Measurements from ENCODE around the gene C20orf202.
"Not testable (repeated sequence)": the region's sequence is repeated elsewhere in the genome, so short reads cannot be mapped to it uniquely, and the experiment has no call there.

C20orf202 gene

GRCh38 chr20:1247689-1248088, 44.4 kb downstream of the C20orf202 start:
- TF ChIP-seq ZNF623 (tag by site-specific recombination; IDR thresholded peaks at IDR 0.05) (no peak), ZBTB6 (tag by site-specific recombination; IDR thresholded peaks at IDR 0.05) (no peak), GLIS2 (tag by site-specific recombination; IDR thresholded peaks at IDR 0.05) (no peak), ZNF624 (tag by site-specific recombination; IDR thresholded peaks at IDR 0.05) (no peak), TCF7L2 (IDR thresholded peaks at IDR 0.05; ENCODE audit: borderline replicate concordance, low read depth, low read length) (no peak), SP3 (tag by site-specific recombination; IDR thresholded peaks at IDR 0.05) (no peak), ZNF76 (tag by site-specific recombination; IDR thresholded peaks at IDR 0.05; ENCODE audit: borderline replicate concordance, low read depth) (no peak), ZNF768 (tag by site-specific recombination; IDR thresholded peaks at IDR 0.05) (no peak), ZNF830 (tag by site-specific recombination; IDR thresholded peaks at IDR 0.05; ENCODE audit: low read depth) (no peak), ZBTB10 (tag by site-specific recombination; IDR thresholded peaks at IDR 0.05) (no peak), HOXC10 (CRISPR knock-in tag; IDR thresholded peaks at IDR 0.05) (no peak), ZNF530 (tag by site-specific recombination; IDR thresholded peaks at IDR 0.05; ENCODE audit: low read depth) (no peak), ZNF529 (tag by site-specific recombination; IDR thresholded peaks at IDR 0.05; ENCODE audit: insufficient replicate concordance) (no peak), ZNF140 (tag by site-specific recombination; IDR thresholded peaks at IDR 0.05) (no peak), ZNF548 (tag by site-specific recombination; IDR thresholded peaks at IDR 0.05) (no peak), ZNF670 (tag by site-specific recombination; IDR thresholded peaks at IDR 0.05; ENCODE audit: low read depth) (no peak), ZNF544 (tag by site-specific recombination; IDR thresholded peaks at IDR 0.05) (no peak), ZBTB48 (tag by site-specific recombination; IDR thresholded peaks at IDR 0.05) (no peak), PBX3 (CRISPR knock-in tag; IDR thresholded peaks at IDR 0.05) (no peak)
- Histone ChIP-seq H3K4me3 (ENCODE audit: low read depth, low read length) (no peak overlapping the region), H3K4me1 (ENCODE audit: control insufficient read depth, insufficient read depth, low read length) (peaks cover 2% of the 10 kb centered on the region; the same call in 1 of the 2 replicates), H3K36me3 (ENCODE audit: control insufficient read depth in 2 of 2, insufficient read depth in 1 of 2, low read length in 2 of 2) (no peaks in the 10 kb centered on the region), H3K9me3 (ENCODE audit: control insufficient read depth, insufficient read depth, low read depth, low read length) (no peaks in the 10 kb centered on the region), H3K27ac (ENCODE audit: extremely low read depth, low read depth, low read length) (no peak overlapping the region)
- POLR2A ChIA-PET: interaction anchor here (0.7 to 1.0 kb wide), 2 partner anchors 21 to 127 kb away, joined by 3 to 8 read pairs; no protein-coding TSS in a partner anchor
- CTCF ChIA-PET: no interaction called here

GRCh38 chr20:1250282-1250681, 47.0 kb downstream of the C20orf202 start:
- POLR2A ChIA-PET; H3K9me3 ChIP-seq (ENCODE audit: control insufficient read depth, insufficient read depth, low read depth, low read length); H3K4me3 ChIP-seq (ENCODE audit: low read depth, low read length); CTCF ChIA-PET; H3K36me3 ChIP-seq (ENCODE audit: control insufficient read depth in 2 of 2, insufficient read depth in 1 of 2, low read length in 2 of 2); H3K4me1 ChIP-seq (ENCODE audit: control insufficient read depth, insufficient read depth, low read length); H3K27ac ChIP-seq (ENCODE audit: extremely low read depth, low read depth, low read length): not testable (repeated sequence)
- TF ChIP-seq ZNF146 (tag by site-specific recombination; IDR thresholded peaks at IDR 0.05) (peak; percentile 86), ZNF280D (tag by site-specific recombination; IDR thresholded peaks at IDR 0.05) (0 out of 2 replicates have a peak, but pooled peaks have one; percentile 10)

Measured in HEK293 (cell line).